ENCODE measurements around the gene LPA. TPM values are rescaled to one million over a fixed set of nuclear protein-coding genes. Genes with fewer than 3 reads are reported as not detected.

LPA gene
- total and polyA plus RNA-seq, 2 of the 8 experiments (the other 6 are each of a cell fraction or from before 2014, with no cell fraction given) = 0.39 TPM; not detected in 1

DNA sequence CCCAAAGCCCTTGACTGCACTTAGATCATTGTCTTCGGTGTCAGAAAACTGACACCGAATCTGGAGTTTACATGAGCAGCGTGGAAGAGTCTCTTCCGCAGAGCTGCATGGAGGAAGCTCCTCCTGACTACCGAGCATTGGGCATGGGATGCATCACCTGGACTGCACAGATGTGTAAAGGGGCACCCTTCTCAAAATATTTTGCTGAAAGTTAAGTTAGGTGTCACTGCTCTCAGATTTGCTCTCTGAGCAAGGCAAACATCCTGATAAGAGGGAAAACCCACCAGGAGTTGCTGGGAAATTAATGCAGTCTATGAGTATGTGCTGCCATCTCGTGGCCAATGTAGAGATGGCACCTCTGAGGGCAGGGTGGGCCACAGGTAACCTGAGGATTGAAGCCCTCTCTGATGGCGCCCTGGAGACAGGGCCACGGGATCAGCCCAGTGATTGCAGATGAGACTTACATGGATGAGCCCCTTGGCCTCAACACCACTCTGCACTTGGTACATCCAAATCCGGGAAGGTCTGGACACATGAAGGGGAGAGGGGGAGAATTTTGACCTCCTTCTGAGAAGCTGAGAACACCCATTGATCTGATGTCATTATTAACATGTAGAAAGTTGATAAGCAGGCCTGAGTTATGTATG is 129.9 kb downstream of the LPA start:
- Histone ChIP-seq H3K27ac (ENCODE audit: low read depth, low read length) (no peak overlapping the region), H2AFZ (ENCODE audit: low read length) (peak overlapping the region; percentile 99), H3K4ac (replicated peaks; ENCODE audit: insufficient read length, low read depth, low read length) (peak overlapping the region; percentile 19), H3K27me3 (replicated peaks in 1 of 4; ENCODE audit: control insufficient read depth in 3 of 4, extremely low read depth in 1 of 4, insufficient read depth in 3 of 4, low read length in 3 of 4) (no peaks in the 10 kb centered on the region), H3K9me3 (ENCODE audit: insufficient read depth in 2 of 2, low read depth in 1 of 2, low read length in 1 of 2) (peaks cover 3 to 7% of the 10 kb centered on the region in 2 experiments; a peak in 2 of 4 replicates), H4K8ac (ENCODE audit: extremely low read depth, insufficient read depth, low read length) (no peak overlapping the region), H3K79me2 (ENCODE audit: control insufficient read depth in 1 of 2, insufficient read depth in 2 of 2, low read length in 2 of 2) (no peaks in the 10 kb centered on the region), H4K5ac (ENCODE audit: insufficient read length, low read depth, low read length) (no peak overlapping the region), H3K9ac (replicated peaks in 1 of 4; ENCODE audit: extremely low read depth in 1 of 4, low read depth in 3 of 4, low read length in 3 of 4) (no peak overlapping the region; a peak in 1 of 7 replicates), H3K4me1 (replicated peaks in 1 of 4; ENCODE audit: control insufficient read depth in 3 of 4, insufficient read depth in 4 of 4, low read length in 3 of 4) (peaks cover 0 to 2% (median 0%) of the 10 kb centered on the region in 4 experiments; a peak in 1 of 7 replicates), H4K91ac (replicated peaks; ENCODE audit: insufficient read length, low read length) (no peak overlapping the region), H3K79me1 (ENCODE audit: low read depth, low read length) (no peaks in the 10 kb centered on the region), H2BK120ac (replicated peaks; ENCODE audit: low read depth, low read length) (no peak overlapping the region), H2BK5ac (ENCODE audit: low read depth, low read length) (no peak overlapping the region), H3K14ac (ENCODE audit: insufficient read length) (no peak overlapping the region), H3K18ac (ENCODE audit: extremely low read depth, low read length) (no peak overlapping the region), H2AK5ac (ENCODE audit: low read depth, low read length) (no peak overlapping the region), H2BK20ac (ENCODE audit: low read length) (no peak overlapping the region), H2BK15ac (ENCODE audit: low read length) (no peak overlapping the region), H3K23ac (ENCODE audit: insufficient read length) (no peak overlapping the region), H2BK12ac (ENCODE audit: low read depth, low read length) (no peak overlapping the region), H3K36me3 (ENCODE audit: control insufficient read depth in 2 of 4, insufficient read depth in 4 of 4, low read length in 3 of 4) (no peaks in the 10 kb centered on the region), H4K20me1 (replicated peaks in 1 of 2; ENCODE audit: control insufficient read depth in 1 of 2, insufficient read depth in 2 of 2, low read length in 2 of 2) (peaks cover 0 to 4% of the 10 kb centered on the region in 2 experiments), H3K4me2 (ENCODE audit: insufficient read depth in 1 of 2, low read depth in 2 of 2, low read length in 2 of 2) (peak overlapping the region; percentile 49 to 59; a peak in 3 of 4 replicates), H3K56ac (replicated peaks; ENCODE audit: insufficient read length, low read depth, low read length) (no peak overlapping the region), H3K23me2 (ENCODE audit: low read depth, low read length) (peaks cover 12% of the 10 kb centered on the region; the same call in 1 of the 2 replicates), H3K4me3 (ENCODE audit: extremely low read depth in 1 of 4, insufficient read depth in 2 of 4, low read depth in 3 of 4, low read length in 4 of 4) (peak overlapping the region in 2 of 4 experiments; percentile 19 to 48; a peak in 3 of 8 replicates)
- ChIA-PET POLR2A (ENCODE audit: partially characterized antibody) (interaction anchor here (1.0 kb wide), 1 partner anchor 13 kb away, joined by 3 read pairs; no protein-coding TSS in a partner anchor), CTCF (ENCODE audit: partially characterized antibody) (interaction anchor here (0.6 to 5.2 kb wide), 27 partner anchors 9 to 888 kb away, joined by 3 to 67 read pairs (median 4); partner anchors contain the start of gene SLC22A1)
- 31% methylated on average over 9 of the region's 9 CpGs; no CpG with 5 or more reads in 1 of the 2 experiments for whole genome bisulfite sequencing, 2 experiments (ENCODE audit: extremely low coverage in 1 of 2, insufficient coverage in 1 of 2, insufficient read length in 1 of 2, insufficient replicate concordance in 2 of 2, low coverage in 1 of 2, low lambda C conversion rate in 2 of 2, missing lambda C conversion rate in 1 of 2)
- DNase-seq (ENCODE audit: low read depth in 1 of 2, low spot score in 2 of 2) (peak; percentile 50 to 94), FAIRE-seq (peak; percentile 89)
- TF ChIP-seq TBP (IDR thresholded peaks at IDR 0.05; ENCODE audit: low read depth, low read length) (no peak), KDM5A (IDR thresholded peaks at IDR 0.05; ENCODE audit: low read length) (no peak), HDAC6 (IDR thresholded peaks at IDR 0.05; ENCODE audit: low read depth, low read length) (no peak)
- TF ChIP-seq, protein P1, sequence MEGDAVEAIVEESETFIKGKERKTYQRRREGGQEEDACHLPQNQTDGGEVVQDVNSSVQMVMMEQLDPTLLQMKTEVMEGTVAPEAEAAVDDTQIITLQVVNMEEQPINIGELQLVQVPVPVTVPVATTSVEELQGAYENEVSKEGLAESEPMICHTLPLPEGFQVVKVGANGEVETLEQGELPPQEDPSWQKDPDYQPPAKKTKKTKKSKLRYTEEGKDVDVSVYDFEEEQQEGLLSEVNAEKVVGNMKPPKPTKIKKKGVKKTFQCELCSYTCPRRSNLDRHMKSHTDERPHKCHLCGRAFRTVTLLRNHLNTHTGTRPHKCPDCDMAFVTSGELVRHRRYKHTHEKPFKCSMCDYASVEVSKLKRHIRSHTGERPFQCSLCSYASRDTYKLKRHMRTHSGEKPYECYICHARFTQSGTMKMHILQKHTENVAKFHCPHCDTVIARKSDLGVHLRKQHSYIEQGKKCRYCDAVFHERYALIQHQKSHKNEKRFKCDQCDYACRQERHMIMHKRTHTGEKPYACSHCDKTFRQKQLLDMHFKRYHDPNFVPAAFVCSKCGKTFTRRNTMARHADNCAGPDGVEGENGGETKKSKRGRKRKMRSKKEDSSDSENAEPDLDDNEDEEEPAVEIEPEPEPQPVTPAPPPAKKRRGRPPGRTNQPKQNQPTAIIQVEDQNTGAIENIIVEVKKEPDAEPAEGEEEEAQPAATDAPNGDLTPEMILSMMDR (IDR thresholded peaks at IDR 0.05; ENCODE audit: control extremely low read depth in 1 of 3, insufficient read depth in 1 of 3, low read depth in 1 of 3, low read length in 3 of 3) = peak; percentile 85 to 95 (median 88)
